Fibroblast of villous mesenchyme (primary cell): ENCODE results near the gene ALDH4A1. TPM values are rescaled to one million over a fixed set of nuclear protein-coding genes. Genes with fewer than 3 reads are reported as not detected.

Experiments used
- DNase-seq: peaks from one replicate; pipeline ENCODE4 v3.0.0-alpha.2; 2010; ENCODE audit warnings: low read depth
- H3K4me3 ChIP-seq: 2 replicates; pipeline ENCODE4 v1.5.1; 2011; ENCODE audit warnings: low read depth, mild to moderate bottlenecking, low read length
- CTCF ChIP-seq: IDR thresholded peaks from 2 replicates; pipeline ENCODE4 v1.5.1; 2012; ENCODE audit warnings: low read depth, mild to moderate bottlenecking, low read length; ENCODE audit not compliant: insufficient read depth
- total RNA-seq: library from RNA; depleted of rRNA; stranded (reverse); fragments of >200 nt; gene quantifications from 2 replicates; pipeline ENCODE4 v1.2.3, GENCODE V29; 2012

ALDH4A1 gene
- total RNA-seq, 1 donor = 13.0 TPM

- peak; percentile 26 for TF ChIP-seq CTCF
- H3K4me3 ChIP-seq = no peak overlapping the region
These were observed 20.0 kb upstream of the ALDH4A1 start for GRCh38 chr1:18922319-18922726.

GRCh38 chr1:18921516-18922251, 19.3 kb upstream of the ALDH4A1 start:
- DNase-seq = no peak
- no peak overlapping the region for H3K4me3 ChIP-seq

More at GRCh38 chr1:18922319-18922726, 20.0 kb upstream of the ALDH4A1 start:
- peak; percentile 96 for DNase-seq

GRCh38 chr1:18920931-18921330, 18.6 kb upstream of the ALDH4A1 start:
- DNase-seq = no peak
- H3K4me3 ChIP-seq = no peak overlapping the region
- TF ChIP-seq CTCF = no peak

More at GRCh38 chr1:18921516-18922251, 19.3 kb upstream of the ALDH4A1 start:
- no peak for TF ChIP-seq CTCF

- DNase-seq = no peak
- TF ChIP-seq CTCF = no peak
- H3K4me3 ChIP-seq = no peak overlapping the region
These were observed 17.6 kb upstream of the ALDH4A1 start for GRCh38 chr1:18919956-18920355.

- H3K4me3 ChIP-seq = no peak overlapping the region
- no peak for TF ChIP-seq CTCF
- no peak for DNase-seq
These were observed 17.0 kb upstream of the ALDH4A1 start for GRCh38 chr1:18919197-18919905.

- no peak for TF ChIP-seq CTCF
- no peak overlapping the region for H3K4me3 ChIP-seq
- DNase-seq = no peak
These were observed 16.1 kb upstream of the ALDH4A1 start for GRCh38 chr1:18918417-18918816.
